ENCODE data around the gene MYH16. TPM values are rescaled to one million over a fixed set of nuclear protein-coding genes. Genes with fewer than 3 reads are reported as not detected.
"Not testable (repeated sequence)": the region's sequence is repeated elsewhere in the genome, so short reads cannot be mapped to it uniquely, and the experiment has no call there.

MYH16 gene
- total RNA-seq, 1 donor, result not detected

DNA sequence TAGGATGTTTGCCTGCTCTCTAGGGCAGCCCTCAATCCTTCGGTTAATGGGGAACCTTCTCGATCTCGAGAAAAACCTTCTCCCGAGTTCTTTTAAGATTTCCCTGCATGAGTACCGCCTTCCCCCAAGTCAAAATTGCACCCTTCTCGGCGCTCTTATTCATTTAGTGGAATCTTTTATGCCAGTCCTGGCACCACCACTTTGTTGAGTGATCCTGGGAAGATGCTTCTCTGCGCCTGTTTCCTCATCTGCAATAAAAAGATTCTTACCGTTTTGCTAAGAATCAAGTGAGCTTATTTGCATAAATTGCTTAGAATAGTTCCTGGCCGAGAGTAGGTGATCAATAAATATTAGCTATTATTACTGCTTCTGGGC is 53.8 kb downstream of the MYH16 start:
- peak; percentile 7 for DNase-seq (ENCODE audit: low read depth)
- TF ChIP-seq, protein P1, sequence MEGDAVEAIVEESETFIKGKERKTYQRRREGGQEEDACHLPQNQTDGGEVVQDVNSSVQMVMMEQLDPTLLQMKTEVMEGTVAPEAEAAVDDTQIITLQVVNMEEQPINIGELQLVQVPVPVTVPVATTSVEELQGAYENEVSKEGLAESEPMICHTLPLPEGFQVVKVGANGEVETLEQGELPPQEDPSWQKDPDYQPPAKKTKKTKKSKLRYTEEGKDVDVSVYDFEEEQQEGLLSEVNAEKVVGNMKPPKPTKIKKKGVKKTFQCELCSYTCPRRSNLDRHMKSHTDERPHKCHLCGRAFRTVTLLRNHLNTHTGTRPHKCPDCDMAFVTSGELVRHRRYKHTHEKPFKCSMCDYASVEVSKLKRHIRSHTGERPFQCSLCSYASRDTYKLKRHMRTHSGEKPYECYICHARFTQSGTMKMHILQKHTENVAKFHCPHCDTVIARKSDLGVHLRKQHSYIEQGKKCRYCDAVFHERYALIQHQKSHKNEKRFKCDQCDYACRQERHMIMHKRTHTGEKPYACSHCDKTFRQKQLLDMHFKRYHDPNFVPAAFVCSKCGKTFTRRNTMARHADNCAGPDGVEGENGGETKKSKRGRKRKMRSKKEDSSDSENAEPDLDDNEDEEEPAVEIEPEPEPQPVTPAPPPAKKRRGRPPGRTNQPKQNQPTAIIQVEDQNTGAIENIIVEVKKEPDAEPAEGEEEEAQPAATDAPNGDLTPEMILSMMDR (IDR thresholded peaks at IDR 0.05; ENCODE audit: insufficient read depth, low read depth, low read length), result no peak
- peak overlapping the region; percentile 70 for H3K4me3 ChIP-seq (ENCODE audit: low read depth, low read length)

DNA sequence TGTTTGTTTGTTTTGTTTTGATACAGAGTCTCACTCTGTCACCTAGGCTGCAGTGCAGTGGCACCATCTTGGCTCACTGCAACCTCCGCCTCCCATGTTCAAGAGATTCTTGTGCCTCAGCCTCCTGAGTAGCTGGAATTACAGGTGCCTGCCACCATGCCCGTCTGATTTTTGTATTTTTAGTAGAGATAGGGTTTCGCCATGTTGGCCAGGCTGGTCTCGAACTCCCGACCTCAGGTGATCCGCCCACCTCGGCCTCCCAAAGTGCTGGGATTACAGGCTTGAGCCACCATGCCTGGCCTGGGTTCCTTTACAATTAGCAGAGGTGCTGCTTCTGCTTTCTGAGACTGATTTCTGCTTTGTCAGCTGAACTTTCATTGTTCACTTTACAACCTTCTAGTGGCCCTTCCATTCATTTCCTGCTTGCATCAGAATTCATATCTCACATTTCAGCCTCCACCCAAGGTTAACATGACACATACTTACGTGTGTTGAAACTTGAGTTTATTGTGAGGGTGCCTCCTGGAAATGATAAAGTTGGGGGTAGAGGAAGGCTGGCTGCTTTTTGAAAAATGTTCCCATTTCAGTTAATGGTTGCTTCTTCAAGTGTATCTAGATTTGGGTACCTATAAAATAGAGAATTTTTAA is 57.8 kb downstream of the MYH16 start:
- peak; percentile 86 for DNase-seq (ENCODE audit: low read depth)
- H3K4me3 ChIP-seq (ENCODE audit: low read depth, low read length), result not testable (repeated sequence)

DNA sequence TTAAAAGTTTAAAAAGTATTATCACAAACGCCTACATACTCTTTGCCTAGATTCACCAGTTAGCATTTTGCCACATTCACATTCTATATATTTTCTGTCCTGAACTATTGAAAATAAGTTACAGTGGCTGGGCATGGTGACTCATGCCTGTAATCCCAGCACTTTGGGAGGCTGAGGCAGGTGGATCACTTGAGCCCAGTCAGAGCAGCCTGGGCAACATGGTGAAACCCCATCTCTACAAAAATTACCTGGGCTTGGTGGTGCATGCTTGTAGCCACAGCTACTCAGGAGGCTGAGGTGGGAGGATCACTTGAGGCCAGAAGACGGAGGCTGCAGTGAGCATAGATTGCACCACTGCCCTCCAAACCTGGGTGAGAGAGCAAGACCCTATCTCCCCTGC is 58.4 kb downstream of the MYH16 start:
- TF ChIP-seq, protein P1 (IDR thresholded peaks at IDR 0.05; ENCODE audit: insufficient read depth, low read depth, low read length), result no peak
- no peak for DNase-seq (ENCODE audit: low read depth)
- H3K4me3 ChIP-seq (ENCODE audit: low read depth, low read length), result no peak overlapping the region

DNA sequence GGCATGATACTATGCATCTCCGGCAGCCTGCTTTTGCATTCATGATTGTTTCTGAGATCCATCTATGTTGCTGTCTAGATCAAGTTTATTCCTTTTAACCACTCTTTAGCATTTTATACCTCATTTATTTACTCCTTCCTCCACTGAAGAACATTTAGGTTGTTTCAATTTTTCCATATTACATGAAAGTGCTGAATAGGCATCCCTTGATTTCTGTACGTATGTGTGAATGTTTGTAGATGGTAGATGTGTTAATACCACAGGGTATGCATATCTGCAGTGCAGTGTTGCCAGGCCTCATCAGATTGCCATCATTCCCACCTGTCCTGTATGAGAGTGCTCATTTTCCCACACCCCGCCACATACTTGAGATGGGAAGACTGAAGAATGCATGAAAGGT is 67.0 kb downstream of the MYH16 start:
- DNase-seq (ENCODE audit: low read depth), result no peak
- TF ChIP-seq, protein P1 (IDR thresholded peaks at IDR 0.05; ENCODE audit: insufficient read depth, low read depth, low read length), result no peak
- no peak overlapping the region for H3K4me3 ChIP-seq (ENCODE audit: low read depth, low read length)

DNA sequence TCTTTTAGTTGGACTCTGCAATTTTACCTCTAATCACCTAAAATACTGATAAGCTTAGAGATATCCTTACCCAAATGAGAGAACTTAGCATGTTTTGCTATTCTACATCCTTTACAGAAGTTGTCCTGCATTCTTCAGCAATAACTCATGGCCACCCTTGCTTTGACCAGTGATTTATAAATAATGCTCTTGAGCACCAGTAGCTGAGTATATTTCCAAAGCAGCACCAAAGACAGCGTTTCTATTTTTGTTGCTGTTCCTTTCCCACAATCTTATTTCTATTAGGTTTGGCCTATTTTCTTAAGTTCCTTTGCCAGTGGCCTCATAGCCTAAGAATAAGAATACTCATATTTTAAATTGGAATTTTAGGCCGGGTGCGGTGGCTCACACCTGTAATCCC is 68.0 kb downstream of the MYH16 start:
- H3K4me3 ChIP-seq (ENCODE audit: low read depth, low read length), result no peak overlapping the region
- TF ChIP-seq, protein P1 (IDR thresholded peaks at IDR 0.05; ENCODE audit: insufficient read depth, low read depth, low read length), result no peak
- DNase-seq (ENCODE audit: low read depth), result peak; percentile 30

DNA sequence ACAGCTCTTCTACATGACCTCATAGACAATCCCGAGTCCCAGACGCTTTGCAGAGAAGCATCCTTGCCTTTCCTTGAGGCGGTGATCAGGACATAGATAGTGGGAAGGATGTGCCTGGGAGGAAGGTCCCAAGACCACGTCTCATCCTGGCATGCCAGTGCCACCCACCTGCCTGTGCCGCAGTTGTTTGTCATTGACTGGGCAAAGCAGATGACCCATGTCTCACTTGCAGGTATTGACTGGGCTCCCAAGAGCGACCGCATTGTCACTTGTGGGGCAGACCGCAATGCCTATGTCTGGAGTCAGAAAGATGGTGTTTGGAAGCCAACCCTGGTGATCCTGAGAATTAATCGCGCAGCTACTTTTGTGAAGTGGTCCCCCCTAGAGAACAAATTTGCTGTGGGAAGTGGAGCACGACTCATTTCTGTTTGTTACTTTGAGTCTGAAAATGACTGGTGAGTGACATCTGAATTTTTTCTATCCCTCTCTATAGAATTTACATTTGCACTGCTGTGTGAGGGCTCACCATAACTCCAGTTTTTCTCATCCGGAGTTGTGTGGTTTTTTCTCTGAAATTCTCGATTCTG is 71.5 kb downstream of the MYH16 start:
- no peak for DNase-seq (ENCODE audit: low read depth)
- no peak overlapping the region for H3K4me3 ChIP-seq (ENCODE audit: low read depth, low read length)
- TF ChIP-seq, protein P1 (IDR thresholded peaks at IDR 0.05; ENCODE audit: insufficient read depth, low read depth, low read length), result no peak

DNA sequence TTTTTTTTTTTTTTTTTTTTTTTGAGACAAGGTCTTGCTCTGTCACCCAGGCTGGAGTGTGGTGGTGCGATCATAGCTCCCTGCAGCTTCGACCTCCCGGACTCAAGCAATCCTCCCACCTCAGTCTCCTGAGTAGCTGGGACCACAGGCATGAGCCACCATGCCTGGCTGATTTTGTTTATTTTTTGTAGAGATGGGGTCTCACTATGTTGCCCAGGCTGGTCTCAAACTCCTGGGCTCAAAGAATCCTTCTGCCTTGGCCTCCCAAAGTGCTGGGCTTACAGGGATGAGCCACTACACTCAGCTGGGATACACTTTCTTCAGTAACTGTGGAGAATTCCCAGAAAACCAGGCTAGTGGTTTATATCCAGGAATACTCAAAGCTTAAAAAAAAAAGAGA is 78.0 kb downstream of the MYH16 start:
- not testable (repeated sequence) for H3K4me3 ChIP-seq (ENCODE audit: low read depth, low read length); DNase-seq (ENCODE audit: low read depth)

DNA sequence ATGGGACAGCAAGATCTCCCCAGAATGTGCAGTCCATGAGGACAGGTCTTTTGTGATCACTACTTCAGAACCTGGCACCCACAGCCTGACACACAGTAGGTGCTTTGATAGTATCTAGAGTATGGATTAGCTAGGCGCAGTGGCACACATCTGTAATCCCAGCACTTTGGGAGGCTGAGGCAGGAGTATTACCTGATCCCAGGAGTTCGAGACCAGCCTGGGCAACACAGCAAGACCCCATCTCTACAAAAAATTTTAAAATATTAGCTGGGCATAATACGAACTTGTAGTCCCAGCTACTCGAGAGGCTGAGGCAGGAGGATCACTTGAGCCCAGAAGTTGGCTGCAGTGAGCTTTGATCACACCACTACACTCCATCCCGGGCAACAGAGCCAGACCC is 79.6 kb downstream of the MYH16 start:
- no peak overlapping the region for H3K4me3 ChIP-seq (ENCODE audit: low read depth, low read length)
- no peak for DNase-seq (ENCODE audit: low read depth)
- TF ChIP-seq, protein P1 (IDR thresholded peaks at IDR 0.05; ENCODE audit: insufficient read depth, low read depth, low read length), result no peak
